HG02798 (cell line): ENCODE results near the gene CDK5RAP2.
"Not testable (repeated sequence)": the region's sequence is repeated elsewhere in the genome, so short reads cannot be mapped to it uniquely, and the experiment has no call there.

Source experiments
- ATAC-seq: cut with Tn5 transposase; IDR thresholded peaks from one replicate; pipeline ENCODE4 v1.9.1; 2021; ENCODE audit warnings: mild to moderate bottlenecking; ENCODE audit not compliant: unreplicated experiment, poor library complexity

The CDK5RAP2 gene

GRCh38 chr9:120552210-120552704 is 27.7 kb downstream of the CDK5RAP2 start:
- not testable (repeated sequence) for ATAC-seq

- ATAC-seq: no peak
Measured at GRCh38 chr9:120545701-120546550, 34.0 kb downstream of the CDK5RAP2 start.

GRCh38 chr9:120544441-120544840 is 35.5 kb downstream of the CDK5RAP2 start:
- no peak for ATAC-seq

GRCh38 chr9:120542701-120543490 is 37.1 kb downstream of the CDK5RAP2 start:
- no peak for ATAC-seq

GRCh38 chr9:120541921-120542320 is 38.0 kb downstream of the CDK5RAP2 start:
- ATAC-seq: no peak

- no peak for ATAC-seq
Measured at GRCh38 chr9:120539951-120540350, 40.0 kb downstream of the CDK5RAP2 start.

- ATAC-seq: no peak
Measured at GRCh38 chr9:120538339-120538738, 41.6 kb downstream of the CDK5RAP2 start.

- no peak for ATAC-seq
Measured at GRCh38 chr9:120536949-120537640, 42.9 kb downstream of the CDK5RAP2 start.

- no peak for ATAC-seq
Measured at GRCh38 chr9:120536094-120536493, 43.9 kb downstream of the CDK5RAP2 start.

GRCh38 chr9:120534266-120534665 is 45.7 kb downstream of the CDK5RAP2 start:
- no peak for ATAC-seq

- ATAC-seq: no peak
Measured at GRCh38 chr9:120532891-120533290, 47.1 kb downstream of the CDK5RAP2 start.

- no peak for ATAC-seq
Measured at GRCh38 chr9:120532475-120532874, 47.5 kb downstream of the CDK5RAP2 start.

GRCh38 chr9:120531683-120532300 is 48.2 kb downstream of the CDK5RAP2 start:
- no peak for ATAC-seq

- not testable (repeated sequence) for ATAC-seq
Measured at GRCh38 chr9:120530220-120530832, 49.6 kb downstream of the CDK5RAP2 start.

- no peak for ATAC-seq
Measured at GRCh38 chr9:120528829-120529228, 51.1 kb downstream of the CDK5RAP2 start.

- no peak for ATAC-seq
Measured at GRCh38 chr9:120528327-120528726, 51.6 kb downstream of the CDK5RAP2 start.

- no peak for ATAC-seq
Measured at GRCh38 chr9:120526534-120526933, 53.4 kb downstream of the CDK5RAP2 start.

- ATAC-seq: no peak
Measured at GRCh38 chr9:120524863-120525262, 55.1 kb downstream of the CDK5RAP2 start.

GRCh38 chr9:120524038-120524437 is 55.9 kb downstream of the CDK5RAP2 start:
- ATAC-seq: no peak

- ATAC-seq: no peak
Measured at GRCh38 chr9:120522558-120522957, 57.4 kb downstream of the CDK5RAP2 start.
